HG02840 (cell line): ENCODE data around the gene CLDN15.
A peak's percentile ranks its signal among the peaks of the same experiment; 100 is the strongest.
"Not testable (repeated sequence)": the region's sequence is repeated elsewhere in the genome, so short reads cannot be mapped to it uniquely, and the experiment has no call there.

ENCODE experiments used
- ATAC-seq: cut with Tn5 transposase; IDR thresholded peaks from one replicate; pipeline ENCODE4 v1.9.1; 2021; ENCODE audit warnings: mild to moderate bottlenecking, moderate library complexity, moderate number of reproducible peaks; ENCODE audit not compliant: unreplicated experiment, low FRiP score

Gene CLDN15

DNA sequence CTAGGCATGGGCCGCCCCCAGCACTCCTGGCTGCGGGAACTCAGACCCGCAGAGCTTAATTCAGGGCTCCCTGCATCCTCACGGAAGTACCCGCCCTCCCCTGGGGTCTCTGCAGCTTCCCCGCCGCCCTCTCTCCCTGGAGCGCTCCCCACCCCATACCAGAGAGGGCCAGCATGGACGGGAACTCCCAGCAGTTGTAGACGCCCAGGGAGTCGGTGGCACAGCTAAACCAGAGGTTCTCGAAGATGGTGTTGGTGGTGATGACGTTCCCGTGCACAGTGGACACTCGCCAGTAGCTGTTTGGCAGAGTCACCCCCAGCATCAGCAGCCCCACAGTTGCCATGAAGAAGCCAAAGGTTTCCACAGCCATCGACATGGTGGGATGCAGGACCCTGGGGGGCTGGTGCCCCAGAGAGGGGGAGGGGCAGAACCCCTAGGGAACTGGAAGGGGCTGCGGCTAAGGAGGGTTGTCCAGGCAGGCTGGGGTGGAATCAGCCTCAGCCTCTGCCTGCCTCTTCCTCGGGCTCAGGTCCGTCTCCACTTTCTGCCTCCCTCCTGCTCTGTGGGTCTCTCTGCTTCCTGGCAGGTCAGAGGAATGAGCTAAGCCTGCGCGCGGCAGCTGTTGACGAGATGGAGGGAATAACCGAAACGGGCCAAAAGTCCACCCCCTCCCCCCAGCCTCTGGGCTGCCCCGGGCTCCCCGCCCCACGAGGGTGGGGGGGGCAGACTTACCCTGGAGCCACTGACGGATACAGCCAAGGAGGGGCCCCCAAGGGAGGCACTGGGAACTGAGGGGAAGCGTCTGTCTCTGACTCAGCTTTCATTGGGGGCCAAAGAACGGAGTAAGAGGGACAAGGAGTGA lies at the start of gene CLDN15:
Gene CLDN15, minus strand, starts transcription at position 597 of the 862 bp plus-strand sequence. Its CDS starts 221 bp downstream, at position 376.
- ATAC-seq: no peak

DNA sequence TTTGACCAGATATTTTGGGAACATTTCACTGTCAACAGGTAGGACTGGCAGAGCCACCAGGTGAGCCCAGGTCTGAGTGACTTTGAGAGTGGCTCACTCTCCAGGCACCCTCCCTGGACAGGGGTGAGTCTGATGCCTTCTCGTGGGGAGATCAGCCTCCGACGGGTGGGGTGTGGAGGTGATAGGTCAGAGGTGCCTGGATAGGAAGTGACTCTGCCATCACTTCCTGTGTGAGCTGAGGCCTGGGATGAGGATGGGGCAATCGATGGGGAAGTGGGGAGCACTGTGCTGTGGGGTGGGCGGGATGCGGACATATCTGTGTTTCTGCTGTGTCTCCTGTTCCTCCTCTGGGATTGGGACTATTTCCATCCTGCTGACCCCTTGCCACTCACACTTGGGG lies 49.4 kb upstream of the CLDN15 start:
- ATAC-seq: no peak

DNA sequence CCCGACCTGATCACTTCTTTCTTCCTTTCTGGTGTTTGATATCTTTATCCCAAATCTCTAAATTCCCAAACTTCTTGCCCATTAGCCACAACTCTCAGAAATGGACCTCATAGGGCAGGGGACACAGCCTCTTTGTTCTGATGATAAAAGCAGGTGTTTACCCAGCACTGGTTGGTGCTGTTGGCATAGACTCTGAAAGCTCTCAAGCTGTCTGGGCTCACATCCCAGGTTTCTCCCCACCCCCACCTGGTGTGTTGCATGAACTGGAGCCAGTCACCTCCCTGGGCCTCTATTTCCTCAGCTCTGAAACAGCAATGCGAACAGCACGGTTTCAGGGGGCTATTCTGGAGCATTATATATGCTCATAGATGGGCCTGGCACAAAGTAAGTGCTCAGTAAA lies 48.3 kb upstream of the CLDN15 start:
- not testable (repeated sequence) for ATAC-seq

GRCh38 chr7:101285171-101285570 lies 47.6 kb upstream of the CLDN15 start:
- ATAC-seq: no peak

DNA sequence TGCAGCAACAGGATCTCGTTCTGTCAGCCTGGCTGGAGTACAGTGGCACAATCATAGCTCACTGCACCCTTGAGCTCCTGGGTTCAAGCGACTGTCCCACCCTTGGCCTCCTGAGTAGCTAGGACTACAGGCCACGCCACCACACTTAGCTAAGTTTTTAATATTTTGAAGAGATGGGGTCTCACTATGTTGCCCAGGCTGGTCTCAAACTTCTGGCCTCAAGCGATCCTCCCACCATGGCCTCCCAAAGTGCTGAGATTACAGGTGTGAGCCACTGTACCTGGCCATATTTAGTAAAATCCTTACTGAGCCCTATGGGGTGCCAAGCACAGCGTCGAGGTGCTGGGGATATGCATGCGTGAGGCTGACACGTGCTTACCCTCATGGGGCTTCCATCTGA lies 43.3 kb upstream of the CLDN15 start:
- ATAC-seq: not testable (repeated sequence)

DNA sequence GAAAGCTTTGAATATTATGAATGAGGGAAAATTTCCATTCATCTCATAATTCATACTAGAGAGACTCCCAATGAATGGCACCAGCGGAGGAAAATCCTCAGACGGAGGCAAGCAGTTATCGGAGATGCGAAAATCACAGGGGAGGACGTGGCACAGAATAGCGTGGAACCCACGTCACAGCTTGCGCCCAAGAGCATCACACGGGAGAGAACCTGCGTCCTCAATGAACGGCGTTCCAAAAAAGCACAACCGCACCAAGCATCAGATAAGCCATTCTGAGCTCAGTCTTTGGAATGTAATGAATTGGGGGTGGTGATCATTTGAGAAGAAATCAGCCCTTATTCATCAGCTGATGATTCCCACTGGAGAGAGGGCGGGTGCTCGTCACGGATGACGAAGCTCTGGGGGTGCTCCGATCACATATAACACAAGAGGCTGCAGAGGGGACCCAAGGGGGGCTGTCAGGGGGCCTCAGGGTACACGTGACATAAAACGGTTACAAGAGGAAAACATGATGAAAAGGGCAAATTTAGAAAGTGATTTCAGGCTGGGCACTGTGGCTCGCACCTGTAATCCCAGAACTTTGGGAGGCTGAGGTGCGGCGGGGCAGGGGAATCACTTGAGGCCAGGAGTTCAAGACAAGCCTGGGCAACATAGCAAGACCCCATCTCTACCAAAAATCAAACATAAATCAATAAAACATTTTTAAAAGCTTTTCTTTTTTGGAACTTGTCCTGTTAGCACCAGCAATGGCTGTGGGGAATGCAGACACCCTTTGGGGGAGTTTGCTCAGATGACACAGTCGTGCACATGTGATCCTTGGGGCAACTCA lies 41.1 kb upstream of the CLDN15 start:
- ATAC-seq: no peak

DNA sequence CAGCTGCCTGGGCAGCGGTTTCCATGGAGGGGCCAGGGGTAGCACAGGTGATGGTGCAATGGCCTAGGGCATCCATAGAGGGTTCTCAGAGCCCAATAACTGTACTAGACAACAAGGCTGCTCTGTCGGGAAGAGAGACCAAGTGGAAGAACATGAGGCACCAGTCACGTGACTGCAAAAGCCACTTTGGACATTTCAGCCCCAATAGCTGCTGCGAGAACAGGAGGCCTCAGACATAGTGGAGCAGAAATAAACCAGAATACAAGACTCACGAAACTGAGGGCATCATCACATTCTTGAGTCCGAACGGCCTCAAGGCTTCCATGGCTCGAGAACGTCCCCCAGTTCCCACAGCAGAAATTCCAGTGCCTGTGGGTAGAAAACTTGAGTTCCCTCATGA lies 39.6 kb upstream of the CLDN15 start:
- no peak for ATAC-seq

DNA sequence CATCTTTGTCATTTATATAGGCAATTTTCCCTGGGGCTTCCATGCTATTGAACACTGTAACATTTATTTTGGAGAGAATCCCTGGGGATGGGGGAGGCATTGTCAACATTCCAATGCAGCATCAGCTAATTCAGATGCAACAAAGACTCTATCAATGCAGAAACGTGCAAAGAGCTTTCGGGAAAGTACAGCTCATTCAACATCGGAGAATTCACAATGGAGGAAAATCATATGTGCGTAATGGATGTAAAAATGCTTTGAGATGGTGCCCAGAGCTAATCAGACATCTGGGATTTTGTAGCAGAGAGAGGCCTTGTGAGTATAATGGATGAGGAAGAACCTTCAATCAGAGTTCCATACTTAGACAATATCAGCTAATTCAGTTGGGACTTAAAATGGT lies 35.6 kb upstream of the CLDN15 start:
- ATAC-seq: no peak

DNA sequence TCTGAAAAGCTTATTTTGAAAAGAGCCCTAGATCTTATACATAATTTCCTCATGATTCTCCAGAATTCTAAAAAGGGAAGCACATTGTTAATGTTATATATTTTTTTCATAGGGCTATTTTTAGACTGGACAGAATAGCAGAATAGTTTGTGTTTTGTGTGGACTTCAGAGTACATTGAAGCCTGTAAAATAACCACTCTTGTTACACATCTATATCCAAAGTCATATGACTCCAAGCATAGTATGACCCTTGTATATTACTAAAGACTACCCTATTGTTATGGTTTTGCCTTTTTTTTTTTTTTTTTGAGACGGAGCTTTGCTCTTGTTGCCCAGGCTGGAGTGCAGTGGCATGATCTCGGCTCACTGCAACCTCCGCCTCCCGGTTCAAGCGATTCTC lies 33.4 kb upstream of the CLDN15 start:
- ATAC-seq: no peak

DNA sequence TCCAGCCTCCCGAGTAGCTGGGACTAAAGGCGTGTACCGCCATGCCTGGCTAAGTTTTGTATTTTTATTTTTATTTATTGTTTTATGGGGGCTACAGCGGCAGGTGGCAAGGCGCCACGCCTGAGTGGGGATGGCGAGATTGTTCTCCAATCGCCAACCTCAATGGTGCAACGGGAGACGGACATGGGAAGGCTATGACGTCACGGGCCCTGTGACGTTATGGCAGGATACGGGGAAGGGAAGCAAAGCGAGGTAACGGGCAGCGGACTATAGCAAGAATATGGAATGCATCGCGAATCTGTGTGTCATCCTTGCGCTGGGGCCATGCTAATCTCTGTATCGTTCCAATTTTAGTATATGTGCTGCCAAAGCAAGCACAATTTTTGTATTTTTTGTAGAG lies 32.1 kb upstream of the CLDN15 start:
- no peak for ATAC-seq

- no peak for ATAC-seq
These were observed 28.3 kb upstream of the CLDN15 start for GRCh38 chr7:101265622-101266516.

- ATAC-seq: not testable (repeated sequence)
These were observed 26.6 kb upstream of the CLDN15 start for GRCh38 chr7:101264102-101264706.

DNA sequence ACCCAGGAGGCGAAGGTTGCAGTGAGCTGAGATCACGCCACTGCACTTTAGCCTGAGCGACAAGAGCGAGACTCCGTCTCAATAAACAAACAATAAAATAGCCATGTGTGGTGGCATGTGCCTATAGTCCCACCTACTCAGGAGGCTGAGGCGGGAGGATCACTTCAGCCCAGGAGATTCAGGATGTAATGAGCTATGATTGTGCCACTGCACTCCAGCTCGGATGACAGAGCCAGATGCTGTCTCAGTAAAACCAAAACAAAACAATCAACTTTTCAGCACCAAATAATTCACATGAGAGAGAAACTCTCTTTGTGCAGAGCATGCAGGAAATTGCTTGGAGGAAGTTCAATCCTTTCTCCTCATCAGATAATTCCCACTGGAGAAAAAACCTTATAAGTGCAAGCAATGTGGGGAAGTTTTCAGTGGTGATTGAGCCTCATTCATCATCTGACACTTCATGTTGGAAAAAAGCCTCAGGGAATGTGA lies 20.7 kb upstream of the CLDN15 start:
- no peak for ATAC-seq

DNA sequence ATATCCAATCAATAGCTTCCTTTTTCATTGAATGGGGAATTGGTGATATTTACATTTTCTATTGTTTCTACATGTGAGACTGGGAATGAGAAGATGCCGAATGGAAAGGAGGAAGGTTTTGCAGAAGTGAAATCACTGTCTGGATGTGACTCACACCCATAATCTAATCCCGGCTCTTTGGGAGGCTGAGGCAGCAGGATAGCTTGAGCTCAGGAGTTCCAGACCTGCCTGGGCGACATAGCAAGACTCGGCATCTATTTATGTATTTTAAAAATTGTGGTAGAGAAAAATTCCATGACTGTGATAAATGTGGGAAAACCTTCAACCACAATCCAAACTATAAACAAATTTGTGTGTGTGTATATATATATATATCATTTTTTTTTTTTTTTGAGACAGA lies 18.2 kb upstream of the CLDN15 start:
- ATAC-seq: no peak

DNA sequence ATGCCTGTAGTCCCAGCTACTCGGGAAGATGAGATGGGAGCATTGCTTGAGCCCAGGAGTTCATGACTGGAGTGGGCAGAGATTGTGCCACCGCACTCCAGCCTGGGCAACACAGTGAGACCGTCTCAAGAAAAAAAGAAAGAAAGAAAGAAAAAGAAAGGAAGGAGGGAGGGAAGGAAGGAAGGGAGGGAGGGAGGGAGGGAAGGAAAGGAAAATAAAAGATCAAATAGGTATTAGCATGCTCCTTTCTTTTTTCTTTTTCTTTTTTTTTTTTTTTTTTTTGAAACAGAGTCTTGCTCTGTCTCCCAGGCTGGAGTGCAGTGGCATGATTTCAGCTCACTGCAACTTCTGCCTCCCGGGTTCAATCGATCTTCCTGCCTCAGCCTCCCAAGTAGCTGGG lies 15.6 kb upstream of the CLDN15 start:
- not testable (repeated sequence) for ATAC-seq

DNA sequence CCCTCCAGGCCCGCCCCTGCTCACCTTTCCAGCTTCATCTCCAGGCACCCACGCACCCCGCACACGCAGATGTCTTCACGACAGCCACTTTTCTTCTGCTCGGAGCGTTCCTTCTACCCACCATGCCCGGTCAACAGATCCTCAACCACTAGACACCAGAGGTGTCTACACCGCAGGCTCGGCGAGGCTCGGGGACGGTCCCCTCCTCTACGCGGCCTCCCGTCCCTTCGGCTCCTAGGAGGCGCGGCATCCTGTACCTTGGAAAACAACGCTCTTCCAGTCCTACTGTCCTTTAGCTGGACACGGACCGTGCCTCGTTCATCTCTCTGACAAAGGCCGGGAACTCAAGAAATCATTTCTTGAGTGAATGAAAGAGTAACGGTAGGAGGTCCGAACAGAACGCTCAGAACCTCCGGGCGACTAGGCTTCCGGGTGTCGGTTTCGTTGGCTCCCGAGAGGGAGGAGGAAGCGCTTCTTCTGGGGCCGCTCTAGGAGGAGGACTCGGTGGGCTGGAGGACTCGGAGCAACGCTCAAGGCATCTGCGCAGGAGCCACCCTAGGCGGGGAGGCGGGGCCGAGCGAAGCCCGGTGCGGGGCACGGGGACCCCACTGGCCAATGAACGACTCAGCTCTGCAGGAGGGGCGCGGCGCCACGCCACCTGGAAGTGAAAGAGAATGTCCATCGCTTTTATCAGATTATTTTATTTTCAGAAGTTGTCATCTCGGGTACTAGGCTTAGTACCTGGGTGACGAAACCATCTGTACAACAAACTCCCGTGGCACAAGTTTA lies 14.5 kb upstream of the CLDN15 start:
- ATAC-seq: peak; percentile 97

GRCh38 chr7:101250324-101250723 lies 12.7 kb upstream of the CLDN15 start:
- no peak for ATAC-seq

DNA sequence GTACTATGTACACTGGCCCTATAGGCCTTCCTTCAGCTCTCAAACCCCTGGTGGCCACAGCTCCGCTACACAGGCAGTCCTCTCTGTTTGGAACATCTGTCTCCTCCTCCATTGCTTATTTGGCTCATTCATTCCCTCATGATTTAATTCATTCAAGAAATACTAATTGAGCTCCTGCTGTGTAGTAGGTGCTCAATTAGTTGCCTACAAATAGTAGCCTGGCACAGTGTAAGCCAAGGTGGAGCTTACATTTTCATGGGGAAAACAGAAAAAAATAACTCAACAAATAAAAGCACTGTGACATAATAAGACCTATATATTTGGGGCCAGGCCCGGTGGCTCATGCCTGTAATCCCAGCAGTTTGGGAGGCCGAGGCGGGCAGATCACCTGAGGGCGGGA lies 10.7 kb upstream of the CLDN15 start:
- no peak for ATAC-seq

DNA sequence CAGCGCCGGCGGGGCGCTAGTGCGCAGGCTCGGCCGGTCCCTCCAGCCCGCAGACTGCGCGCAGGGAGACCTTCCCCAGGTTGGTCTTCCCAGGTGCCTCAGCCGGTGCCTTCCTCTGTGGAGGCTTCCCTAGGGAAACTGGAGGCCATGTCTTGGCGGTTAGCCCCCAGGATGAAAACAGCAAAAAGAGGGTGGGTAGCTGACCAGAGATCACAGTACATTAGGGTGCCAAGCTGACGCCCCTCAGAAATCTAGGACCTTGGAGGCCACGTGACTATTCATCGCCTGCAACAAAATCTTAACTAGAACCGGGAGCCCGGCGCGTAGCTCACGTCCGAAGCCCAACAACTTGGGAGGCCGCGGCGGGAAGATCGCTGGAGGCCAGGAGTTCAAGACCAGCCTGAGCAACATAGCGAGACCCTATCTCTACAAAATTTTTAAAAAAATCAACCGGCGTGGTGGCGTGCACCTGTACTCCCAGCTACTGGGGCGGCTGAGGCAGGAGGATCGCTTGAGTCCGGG lies 7.6 kb upstream of the CLDN15 start:
- ATAC-seq: no peak
